ENCODE data around the gene GARNL3. TPM values are rescaled to one million over a fixed set of nuclear protein-coding genes. Genes with fewer than 3 reads are reported as not detected.

The GARNL3 gene
- total RNA-seq, 1 donor from 2014 or later = 3.3 TPM

- H3K36me3 Mint-ChIP-seq (ENCODE audit: low read depth, unreplicated experiment) = no peaks in the 10 kb centered on the region
- DNase-seq (ENCODE audit: low spot score) = no peak
- no peak overlapping the region for H3K4me3 Mint-ChIP-seq (ENCODE audit: unreplicated experiment)
- H3K27me3 Mint-ChIP-seq (ENCODE audit: unreplicated experiment) = peaks cover 6% of the 10 kb centered on the region
- no peaks in the 10 kb centered on the region for H3K9me3 Mint-ChIP-seq (ENCODE audit: unreplicated experiment)
- peaks cover 3% of the 10 kb centered on the region for H3K4me1 Mint-ChIP-seq (ENCODE audit: unreplicated experiment)
- TF ChIP-seq CTCF (IDR thresholded peaks at IDR 0.05; ENCODE audit: unreplicated experiment) = no peak
- H3K27ac Mint-ChIP-seq (ENCODE audit: unreplicated experiment) = no peak overlapping the region
Observed at GRCh38 chr9:127399736-127400269, 135.2 kb downstream of the GARNL3 start.

DNA sequence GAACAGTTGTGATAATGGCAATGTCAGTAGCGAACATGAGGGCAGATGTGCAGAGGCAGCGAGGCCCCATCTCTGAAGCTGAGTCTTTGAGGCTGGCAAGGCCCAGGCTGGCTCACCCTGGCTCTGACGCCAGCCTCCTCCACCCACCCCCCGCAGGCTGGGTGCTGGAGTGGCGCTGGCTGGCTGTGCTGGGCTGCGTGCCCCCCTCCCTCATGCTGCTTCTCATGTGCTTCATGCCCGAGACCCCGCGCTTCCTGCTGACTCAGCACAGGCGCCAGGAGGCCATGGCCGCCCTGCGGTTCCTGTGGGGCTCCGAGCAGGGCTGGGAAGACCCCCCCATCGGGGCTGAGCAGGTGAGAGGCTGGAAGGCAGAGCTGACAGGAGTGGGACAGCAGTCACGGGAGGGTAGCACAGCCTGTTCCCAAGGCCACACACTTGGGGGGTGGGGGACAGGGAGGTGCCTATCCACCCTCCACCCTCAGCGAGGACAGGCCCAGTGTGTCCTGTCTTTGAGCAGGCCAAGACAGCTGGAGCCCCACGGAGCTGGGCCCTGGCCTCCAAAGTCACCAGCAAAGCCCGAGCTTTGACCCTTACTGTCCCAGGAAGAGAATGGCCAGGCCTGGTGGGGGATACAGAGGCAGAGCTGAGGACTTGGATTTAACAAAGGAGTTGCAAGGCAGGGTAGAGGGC is 138.0 kb downstream of the GARNL3 start:
- TF ChIP-seq CTCF (IDR thresholded peaks at IDR 0.05; ENCODE audit: unreplicated experiment) = no peak
- H3K27me3 Mint-ChIP-seq (ENCODE audit: unreplicated experiment) = peaks cover 3% of the 10 kb centered on the region
- H3K27ac Mint-ChIP-seq (ENCODE audit: unreplicated experiment) = no peak overlapping the region
- no peaks in the 10 kb centered on the region for H3K9me3 Mint-ChIP-seq (ENCODE audit: unreplicated experiment)
- H3K4me3 Mint-ChIP-seq (ENCODE audit: unreplicated experiment) = no peak overlapping the region
- H3K36me3 Mint-ChIP-seq (ENCODE audit: low read depth, unreplicated experiment) = peaks cover 6% of the 10 kb centered on the region
- DNase-seq (ENCODE audit: low spot score) = no peak
- H3K4me1 Mint-ChIP-seq (ENCODE audit: unreplicated experiment) = no peaks in the 10 kb centered on the region

GRCh38 chr9:127403507-127404192 is 139.1 kb downstream of the GARNL3 start:
- H3K9me3 Mint-ChIP-seq (ENCODE audit: unreplicated experiment) = no peaks in the 10 kb centered on the region
- H3K27ac Mint-ChIP-seq (ENCODE audit: unreplicated experiment) = no peak overlapping the region
- no peak for TF ChIP-seq CTCF (IDR thresholded peaks at IDR 0.05; ENCODE audit: unreplicated experiment)
- no peak for DNase-seq (ENCODE audit: low spot score)
- H3K4me1 Mint-ChIP-seq (ENCODE audit: unreplicated experiment) = no peaks in the 10 kb centered on the region
- peaks cover 6% of the 10 kb centered on the region for H3K36me3 Mint-ChIP-seq (ENCODE audit: low read depth, unreplicated experiment)
- no peak overlapping the region for H3K4me3 Mint-ChIP-seq (ENCODE audit: unreplicated experiment)
- no peaks in the 10 kb centered on the region for H3K27me3 Mint-ChIP-seq (ENCODE audit: unreplicated experiment)

DNA sequence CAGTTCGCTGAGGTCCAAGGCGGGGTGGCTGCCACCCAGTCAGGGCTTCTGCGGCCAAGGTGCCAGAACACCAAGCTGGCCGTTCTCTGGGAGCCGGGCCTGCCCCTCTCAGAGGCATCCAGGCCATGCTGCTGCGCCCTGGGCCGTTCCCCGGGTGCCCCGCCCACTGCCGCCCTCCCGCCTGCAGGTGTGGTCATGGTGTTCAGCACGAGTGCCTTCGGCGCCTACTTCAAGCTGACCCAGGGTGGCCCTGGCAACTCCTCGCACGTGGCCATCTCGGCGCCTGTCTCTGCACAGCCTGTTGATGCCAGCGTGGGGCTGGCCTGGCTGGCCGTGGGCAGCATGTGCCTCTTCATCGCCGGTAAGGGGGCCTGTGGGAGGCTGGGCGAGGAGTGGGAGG is 140.1 kb downstream of the GARNL3 start:
- no peak for DNase-seq (ENCODE audit: low spot score)
- H3K27ac Mint-ChIP-seq (ENCODE audit: unreplicated experiment) = no peak overlapping the region
- H3K9me3 Mint-ChIP-seq (ENCODE audit: unreplicated experiment) = no peaks in the 10 kb centered on the region
- TF ChIP-seq CTCF (IDR thresholded peaks at IDR 0.05; ENCODE audit: unreplicated experiment) = no peak
- no peaks in the 10 kb centered on the region for H3K4me1 Mint-ChIP-seq (ENCODE audit: unreplicated experiment)
- H3K27me3 Mint-ChIP-seq (ENCODE audit: unreplicated experiment) = no peaks in the 10 kb centered on the region
- peaks cover 6% of the 10 kb centered on the region for H3K36me3 Mint-ChIP-seq (ENCODE audit: low read depth, unreplicated experiment)
- no peak overlapping the region for H3K4me3 Mint-ChIP-seq (ENCODE audit: unreplicated experiment)
